Activated naive CD4-positive, alpha-beta T cell (primary cell): ENCODE data around the gene CABLES1.
"Not testable (repeated sequence)": the region's sequence is repeated elsewhere in the genome, so short reads cannot be mapped to it uniquely, and the experiment has no call there.

ENCODE experiments used
- DNase-seq, 4 experiments: peaks; one replicate each; lab custom pipeline; 2025; lab: John Stamatoyannopoulos, UW

CABLES1 gene

GRCh38 chr18:23241833-23242496 lies 106.7 kb downstream of the CABLES1 start:
- DNase-seq, result not testable (repeated sequence)

- no peak for DNase-seq
These were observed 107.9 kb downstream of the CABLES1 start for GRCh38 chr18:23243178-23243577.

GRCh38 chr18:23243816-23244215 lies 108.5 kb downstream of the CABLES1 start:
- no peak for DNase-seq

- DNase-seq, result no peak
These were observed 109.1 kb downstream of the CABLES1 start for GRCh38 chr18:23244401-23244800.

GRCh38 chr18:23245461-23245860 lies 110.2 kb downstream of the CABLES1 start:
- no peak for DNase-seq

- no peak for DNase-seq
These were observed 112.0 kb downstream of the CABLES1 start for GRCh38 chr18:23247331-23247730.

- no peak for DNase-seq
These were observed 112.6 kb downstream of the CABLES1 start for GRCh38 chr18:23247896-23248295.

GRCh38 chr18:23248826-23249225 lies 113.5 kb downstream of the CABLES1 start:
- DNase-seq, result no peak

- no peak for DNase-seq
These were observed 114.1 kb downstream of the CABLES1 start for GRCh38 chr18:23249348-23249747.

- DNase-seq, result no peak
These were observed 115.8 kb downstream of the CABLES1 start for GRCh38 chr18:23250893-23251656.

- no peak for DNase-seq
These were observed 118.3 kb downstream of the CABLES1 start for GRCh38 chr18:23253630-23254029.

- no peak for DNase-seq
These were observed 121.9 kb downstream of the CABLES1 start for GRCh38 chr18:23257137-23257536.

GRCh38 chr18:23257686-23258565 lies 122.6 kb downstream of the CABLES1 start:
- peak in 1 of 4 experiments; percentile 11 for DNase-seq

GRCh38 chr18:23258566-23259469 lies 123.5 kb downstream of the CABLES1 start:
- no peak for DNase-seq

GRCh38 chr18:23259701-23260681 lies 124.7 kb downstream of the CABLES1 start:
- peak in 2 of 4 experiments; percentile 5 to 6 for DNase-seq

- DNase-seq, result no peak
These were observed 125.8 kb downstream of the CABLES1 start for GRCh38 chr18:23260926-23261590.

- no peak for DNase-seq
These were observed 128.4 kb downstream of the CABLES1 start for GRCh38 chr18:23263551-23264235.

- no peak for DNase-seq
These were observed 130.6 kb downstream of the CABLES1 start for GRCh38 chr18:23265682-23266399.
